Right atrium auricular region (tissue), 2 donors: Measurements from ENCODE around the gene ARHGAP45. TPM values are rescaled to one million over a fixed set of nuclear protein-coding genes. Genes with fewer than 3 reads are reported as not detected.

Experiments
- DNase-seq: peaks from one replicate; pipeline ENCODE4 v3.0.0-alpha.2; 2019; ENCODE audit warnings: low spot score
- H3K27ac ChIP-seq, 2 donors: fragments of 200-600 bp; sonication (generic); 1 replicate in 1 of 2; 2 replicates in 1 of 2; pipeline ENCODE4 v1.5.1; 2016 to 2019
- H3K27me3 ChIP-seq, 2 donors: fragments of 200-600 bp; sonication (generic); one replicate each; pipeline versions ENCODE4 v1.5.1 to v1.6.0; 2017 to 2019
- H3K36me3 ChIP-seq: fragments of 200-600 bp; sonication (generic); one replicate; pipeline ENCODE4 v1.5.1; 2016
- H3K4me1 ChIP-seq, 2 donors: fragments of 200-600 bp; sonication (generic); one replicate each; pipeline versions ENCODE4 v1.5.1 to v1.6.0; 2017 to 2019
- H3K4me3 ChIP-seq, 2 donors: fragments of 200-600 bp; sonication (generic); 1 replicate in 1 of 2; 2 replicates in 1 of 2; pipeline ENCODE4 v1.5.1; 2017 to 2019; ENCODE audit warnings: mild to moderate bottlenecking in 1 of 2, moderate library complexity in 1 of 2
- H3K9me3 ChIP-seq, 2 donors: fragments of 200-600 bp; sonication (generic); one replicate each; pipeline ENCODE4 v1.5.1; 2019
- CTCF ChIP-seq, 2 donors: fragments of 200-600 bp; sonication (generic); IDR thresholded peaks; one replicate each; pipeline ENCODE4 v1.5.1; 2019; ENCODE audit warnings: antibody characterized with exemption in 2 of 2
- total RNA-seq, 2 donors: library from RNA; depleted of rRNA; stranded (reverse); fragments of >200 nt; gene quantifications; one replicate each; pipeline ENCODE4 v1.1.0, GENCODE V29; 2016

Gene ARHGAP45
- total RNA-seq, 2 donors from 2014 or later = 5.2 to 12.8 TPM

- H3K9me3 ChIP-seq = no peaks in the 10 kb centered on the region
These were observed 24.9 kb upstream of the ARHGAP45 start for GRCh38 chr19:1041835-1042685.

GRCh38 chr19:1042689-1043511 lies 24.1 kb upstream of the ARHGAP45 start:
- no peak overlapping the region for H3K27ac ChIP-seq
- H3K4me1 ChIP-seq = peaks cover 0 to 30% of the 10 kb centered on the region in 2 donors
- H3K27me3 ChIP-seq = no peaks in the 10 kb centered on the region
- H3K4me3 ChIP-seq = no peak overlapping the region
- TF ChIP-seq CTCF (IDR thresholded peaks at IDR 0.05) = no peak
- no peak for DNase-seq
- H3K36me3 ChIP-seq = no peaks in the 10 kb centered on the region
- no peaks in the 10 kb centered on the region for H3K9me3 ChIP-seq

More at GRCh38 chr19:1041835-1042685, 24.9 kb upstream of the ARHGAP45 start:
- H3K36me3 ChIP-seq = peaks cover 2% of the 10 kb centered on the region
- H3K4me3 ChIP-seq = no peak overlapping the region
- no peak for TF ChIP-seq CTCF (IDR thresholded peaks at IDR 0.05)
- H3K4me1 ChIP-seq = peaks cover 0 to 30% of the 10 kb centered on the region in 2 donors
- DNase-seq = no peak
- H3K27me3 ChIP-seq = no peaks in the 10 kb centered on the region
- H3K27ac ChIP-seq = no peak overlapping the region

DNA sequence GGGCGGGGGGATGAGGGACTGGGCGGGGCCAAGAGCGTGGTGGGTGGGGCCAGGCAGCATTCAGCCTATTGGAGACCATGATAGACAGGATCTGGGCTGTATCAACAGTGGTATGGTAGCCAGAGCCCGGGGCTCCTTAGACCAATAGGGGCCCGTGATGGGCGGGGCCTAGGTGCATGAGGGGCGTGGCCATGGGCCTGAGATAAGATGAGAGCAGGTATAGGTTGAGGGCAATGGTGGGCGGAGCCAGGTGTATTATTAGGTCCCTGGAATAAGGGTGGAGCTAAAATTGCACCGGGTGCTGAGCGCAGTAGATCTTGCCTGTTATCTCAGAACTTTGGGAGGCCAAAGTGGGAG lies 21.7 kb upstream of the ARHGAP45 start:
- DNase-seq = no peak
- Histone ChIP-seq H3K4me3 (no peak overlapping the region), H3K27me3 (no peaks in the 10 kb centered on the region), H3K4me1 (peaks cover 0 to 19% of the 10 kb centered on the region in 2 donors), H3K27ac (no peak overlapping the region), H3K36me3 (no peaks in the 10 kb centered on the region), H3K9me3 (no peaks in the 10 kb centered on the region)
- TF ChIP-seq CTCF (IDR thresholded peaks at IDR 0.05) = no peak

GRCh38 chr19:1046117-1046626 lies 20.8 kb upstream of the ARHGAP45 start:
- Histone ChIP-seq H3K27me3 (no peaks in the 10 kb centered on the region), H3K36me3 (no peaks in the 10 kb centered on the region), H3K4me3 (no peak overlapping the region), H3K9me3 (no peaks in the 10 kb centered on the region), H3K27ac (no peak overlapping the region), H3K4me1 (peaks cover 0 to 10% of the 10 kb centered on the region in 2 donors)
- TF ChIP-seq CTCF (IDR thresholded peaks at IDR 0.05) = no peak
- DNase-seq = no peak

GRCh38 chr19:1046836-1047695 lies 19.9 kb upstream of the ARHGAP45 start:
- no peak overlapping the region for H3K4me3 ChIP-seq
- no peak for TF ChIP-seq CTCF (IDR thresholded peaks at IDR 0.05)
- no peak for DNase-seq
- peaks cover 0 to 1% of the 10 kb centered on the region in 2 donors for H3K4me1 ChIP-seq
- H3K27me3 ChIP-seq = no peaks in the 10 kb centered on the region
- H3K27ac ChIP-seq = no peak overlapping the region
- H3K9me3 ChIP-seq = no peaks in the 10 kb centered on the region
- no peaks in the 10 kb centered on the region for H3K36me3 ChIP-seq
